Measurements from ENCODE around the gene TMEM30B. TPM values are rescaled to one million over a fixed set of nuclear protein-coding genes. Genes with fewer than 3 reads are reported as not detected.

TMEM30B gene
- total RNA-seq, 1 experiment from 2014 or later, result 0.09 TPM

GRCh38 chr14:61254808-61255526 is 26.2 kb downstream of the TMEM30B start:
- intact Hi-C loops (cut with micrococcal nuclease), result loop anchor here (5.0 kb wide), 1 partner anchor 533 kb away; the partner anchor contains the start of gene SIX4
- POLR2A ChIA-PET, result no interaction called here
- DNase-seq (ENCODE audit: unreplicated experiment), result no peak
- Mint-ChIP-seq H3K4me3 (ENCODE audit: unreplicated experiment) (no peak overlapping the region), H3K27me3 (ENCODE audit: insufficient read depth, unreplicated experiment) (no peaks in the 10 kb centered on the region), H3K4me1 (ENCODE audit: insufficient read depth, unreplicated experiment) (peaks cover 8% of the 10 kb centered on the region), H3K9me3 (ENCODE audit: unreplicated experiment) (no peaks in the 10 kb centered on the region), H3K36me3 (ENCODE audit: insufficient read depth, unreplicated experiment) (no peaks in the 10 kb centered on the region), H3K27ac (ENCODE audit: low read depth, unreplicated experiment) (no peak overlapping the region)
- TF ChIP-seq CTCF (IDR thresholded peaks at IDR 0.05; ENCODE audit: unreplicated experiment), result no peak
- CTCF ChIA-PET, result interaction anchor here (1.5 to 8.8 kb wide), 3 partner anchors 12 to 629 kb away, joined by 7 to 94 read pairs (median 16); no protein-coding TSS in a partner anchor
- no TSS peak for BruUV-seq (replicated peaks)

- CTCF ChIA-PET, result interaction anchor here (0.5 to 8.8 kb wide), 14 partner anchors 10 to 1447 kb away, joined by 3 to 94 read pairs (median 3); no protein-coding TSS in a partner anchor
- intact Hi-C loops (cut with micrococcal nuclease), result loop anchor here (2.0 to 5.0 kb wide), 5 partner anchors 56 to 902 kb away; partner anchors contain the start of genes SIX4, SLC38A6 and TRMT5
- no peak overlapping the region for H3K27ac Mint-ChIP-seq (ENCODE audit: low read depth, unreplicated experiment)
- TF ChIP-seq CTCF (IDR thresholded peaks at IDR 0.05; ENCODE audit: unreplicated experiment), result no peak
- H3K9me3 Mint-ChIP-seq (ENCODE audit: unreplicated experiment), result no peaks in the 10 kb centered on the region
- no peaks in the 10 kb centered on the region for H3K36me3 Mint-ChIP-seq (ENCODE audit: insufficient read depth, unreplicated experiment)
- no TSS peak for BruUV-seq (replicated peaks)
- peaks cover 8% of the 10 kb centered on the region for H3K4me1 Mint-ChIP-seq (ENCODE audit: insufficient read depth, unreplicated experiment)
- POLR2A ChIA-PET, result interaction anchor here (0.8 kb wide), 2 partner anchors 628 to 660 kb away, joined by 3 to 5 read pairs; no protein-coding TSS in a partner anchor
- no peak overlapping the region for H3K4me3 Mint-ChIP-seq (ENCODE audit: unreplicated experiment)
- H3K27me3 Mint-ChIP-seq (ENCODE audit: insufficient read depth, unreplicated experiment), result no peaks in the 10 kb centered on the region
- DNase-seq (ENCODE audit: unreplicated experiment), result no peak
Observed at GRCh38 chr14:61253064-61253738, 27.9 kb downstream of the TMEM30B start.

GRCh38 chr14:61252369-61253063 is 28.6 kb downstream of the TMEM30B start:
- no peaks in the 10 kb centered on the region for H3K36me3 Mint-ChIP-seq (ENCODE audit: insufficient read depth, unreplicated experiment)
- no peaks in the 10 kb centered on the region for H3K27me3 Mint-ChIP-seq (ENCODE audit: insufficient read depth, unreplicated experiment)
- POLR2A ChIA-PET, result interaction anchor here (0.8 kb wide), 2 partner anchors 627 to 659 kb away, joined by 3 to 5 read pairs; no protein-coding TSS in a partner anchor
- no TSS peak for BruUV-seq (replicated peaks)
- no peak overlapping the region for H3K27ac Mint-ChIP-seq (ENCODE audit: low read depth, unreplicated experiment)
- peak; percentile 85 for TF ChIP-seq CTCF (IDR thresholded peaks at IDR 0.05; ENCODE audit: unreplicated experiment)
- H3K9me3 Mint-ChIP-seq (ENCODE audit: unreplicated experiment), result no peaks in the 10 kb centered on the region
- peak; percentile 93 for DNase-seq (ENCODE audit: unreplicated experiment)
- peaks cover 8% of the 10 kb centered on the region for H3K4me1 Mint-ChIP-seq (ENCODE audit: insufficient read depth, unreplicated experiment)
- no peak overlapping the region for H3K4me3 Mint-ChIP-seq (ENCODE audit: unreplicated experiment)
- intact Hi-C loops (cut with micrococcal nuclease), result loop anchor here (1.0 to 5.0 kb wide), 7 partner anchors 56 to 902 kb away; partner anchors contain the start of genes SIX4, SLC38A6 and TRMT5
- CTCF ChIA-PET, result interaction anchor here (0.5 to 8.8 kb wide), 27 partner anchors 9 to 1446 kb away, joined by 3 to 94 read pairs (median 3); no protein-coding TSS in a partner anchor
